ENCODE measurements around the gene RAPGEF6. TPM values are rescaled to one million over a fixed set of nuclear protein-coding genes. Genes with fewer than 3 reads are reported as not detected.

RAPGEF6 gene
- total RNA-seq (10 to 100 TPM; 16.7 to 73.1 TPM), polyA plus RNA-seq (1 to 10 TPM; 3.9 to 5.0 TPM)
- long read RNA-seq, donor 1 = 0 reads
- long read RNA-seq, donor 2 = 0 reads
- long read RNA-seq, donor 3 = 0 reads
- long read RNA-seq, donor 4 = 0 reads
- long read RNA-seq, donor 5, full-length matches to known transcripts = 1 of 1 reads
- long read RNA-seq, donor 5, partial matches to known transcripts = 0 of 1 reads
- long read RNA-seq, donor 5, other reads (novel, unspliced or antisense) = 0 of 1 reads

GRCh38 chr5:131634996-131635683, at the start of gene RAPGEF6:
RAPGEF6 (minus strand) TSS chr5:131635229; CDS start chr5:131635030, 199 bp downstream.
- Histone ChIP-seq H3K27me3 (ENCODE audit: control insufficient read depth in 3 of 3, insufficient read depth in 3 of 3, low read length in 2 of 3) (no peaks in the 10 kb centered on the region), H3K9ac (ENCODE audit: insufficient read depth in 1 of 2, low read length in 2 of 2) (peak within 1 kb of the TSS; percentile 94 to 100), H3K4me1 (ENCODE audit: control insufficient read depth in 5 of 5, insufficient read depth in 5 of 5, low read length in 5 of 5) (peaks cover 2 to 20% (median 4%) of the 10 kb centered on the region in 5 donors), H3K4me3 (peak within 1 kb of the TSS; percentile 86), H3K9me3 (ENCODE audit: control insufficient read depth in 4 of 4, insufficient read depth in 3 of 4, low read length in 3 of 4) (no peaks in the 10 kb centered on the region), H3K36me3 (ENCODE audit: control insufficient read depth in 4 of 4, insufficient read depth in 4 of 4, low read length in 4 of 4) (peaks cover 0 to 3% (median 0%) of the 10 kb centered on the region in 4 donors), H3K27ac (ENCODE audit: low read depth in 1 of 2, low read length in 1 of 2) (peak within 1 kb of the TSS; percentile 99 to 100)
- no peak for TF ChIP-seq CTCF (IDR thresholded peaks at IDR 0.05; ENCODE audit: control extremely low read depth, extremely low read depth)
- 0% methylated on average over 55 of the region's 55 CpGs for WGBS, 2 donors
- peak; percentile 95 for ATAC-seq (ENCODE audit: insufficient read depth, low FRiP score)
- peak; percentile 99 to 100 (median 100) for DNase-seq

- no peak overlapping the region for H3K9ac ChIP-seq (ENCODE audit: insufficient read depth in 1 of 2, low read length in 2 of 2)
- H3K36me3 ChIP-seq (ENCODE audit: control insufficient read depth in 4 of 4, insufficient read depth in 4 of 4, low read length in 4 of 4) = peaks cover 0 to 20% (median 2%) of the 10 kb centered on the region in 4 donors
- no peaks in the 10 kb centered on the region for H3K27me3 ChIP-seq (ENCODE audit: control insufficient read depth in 3 of 3, insufficient read depth in 3 of 3, low read length in 2 of 3)
- DNase-seq (peak in 2 of 3 donors; percentile 14 to 32), ATAC-seq (ENCODE audit: insufficient read depth, low FRiP score) (no peak)
- no peaks in the 10 kb centered on the region for H3K9me3 ChIP-seq (ENCODE audit: control insufficient read depth in 4 of 4, insufficient read depth in 3 of 4, low read length in 3 of 4)
- H3K4me1 ChIP-seq (ENCODE audit: control insufficient read depth in 5 of 5, insufficient read depth in 5 of 5, low read length in 5 of 5) = peaks cover 0 to 14% (median 0%) of the 10 kb centered on the region in 5 donors
- TF ChIP-seq CTCF (IDR thresholded peaks at IDR 0.05; ENCODE audit: control extremely low read depth, extremely low read depth) = no peak
- H3K4me3 ChIP-seq = no peak overlapping the region
- H3K27ac ChIP-seq (ENCODE audit: low read depth in 1 of 2, low read length in 1 of 2) = no peak overlapping the region
Measured at GRCh38 chr5:131684595-131684994, 49.6 kb upstream of the RAPGEF6 start.

GRCh38 chr5:131684051-131684450, 49.0 kb upstream of the RAPGEF6 start:
- Histone ChIP-seq H3K9me3 (ENCODE audit: control insufficient read depth in 4 of 4, insufficient read depth in 3 of 4, low read length in 3 of 4) (no peaks in the 10 kb centered on the region), H3K4me1 (ENCODE audit: control insufficient read depth in 5 of 5, insufficient read depth in 5 of 5, low read length in 5 of 5) (peaks cover 0 to 14% (median 0%) of the 10 kb centered on the region in 5 donors), H3K27me3 (ENCODE audit: control insufficient read depth in 3 of 3, insufficient read depth in 3 of 3, low read length in 2 of 3) (no peaks in the 10 kb centered on the region), H3K36me3 (ENCODE audit: control insufficient read depth in 4 of 4, insufficient read depth in 4 of 4, low read length in 4 of 4) (peaks cover 0 to 20% (median 2%) of the 10 kb centered on the region in 4 donors), H3K27ac (ENCODE audit: low read depth in 1 of 2, low read length in 1 of 2) (no peak overlapping the region), H3K4me3 (no peak overlapping the region), H3K9ac (ENCODE audit: insufficient read depth in 1 of 2, low read length in 2 of 2) (no peak overlapping the region)
- 84 to 89% methylated on average over 1 of the region's 1 CpG for WGBS, 2 donors
- no peak for TF ChIP-seq CTCF (IDR thresholded peaks at IDR 0.05; ENCODE audit: control extremely low read depth, extremely low read depth)
- ATAC-seq (ENCODE audit: insufficient read depth, low FRiP score) (no peak), DNase-seq (peak in 1 of 3 donors; percentile 16)
